Measurements from ENCODE around the gene AGPAT2. TPM values are rescaled to one million over a fixed set of nuclear protein-coding genes. Genes with fewer than 3 reads are reported as not detected.

Gene AGPAT2
- total and polyA plus RNA-seq, 2 donors from 2014 or later = 73.4 to 83.6 TPM

DNA sequence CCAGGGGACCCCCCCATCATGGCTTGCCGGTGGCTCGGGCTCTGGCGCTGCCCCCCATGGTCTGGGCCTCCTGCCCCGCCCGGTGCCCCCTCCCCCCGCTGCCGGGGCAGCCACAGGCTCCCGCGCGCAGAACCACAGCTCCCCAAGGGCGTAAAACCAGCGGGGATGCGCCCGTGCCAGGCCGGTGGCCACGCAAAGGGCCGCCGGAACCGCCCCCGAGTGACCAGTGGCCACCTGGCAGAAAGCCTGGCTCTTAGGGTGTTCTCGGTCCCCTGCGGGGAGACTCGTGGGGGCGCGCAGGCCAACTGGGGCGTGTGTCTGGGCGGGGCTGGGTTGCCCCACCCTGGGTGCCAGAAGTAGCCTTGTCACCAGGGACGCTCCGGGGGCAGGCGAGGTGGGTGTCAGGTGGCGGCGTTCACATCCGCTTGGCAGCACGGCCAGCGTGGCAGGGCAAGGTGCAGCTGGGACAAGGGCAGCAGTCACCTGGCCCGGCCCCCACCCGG lies 515 bp upstream of the AGPAT2 start:
- Histone ChIP-seq H3K4me3 (ENCODE audit: low read length in 3 of 3) (no peak overlapping the region), H3K27me3 (ENCODE audit: control insufficient read depth, insufficient read depth, low read length) (no peaks in the 10 kb centered on the region), H3K4me1 (ENCODE audit: control insufficient read depth in 2 of 3, insufficient read depth in 2 of 3, low read depth in 1 of 3, low read length in 3 of 3) (peaks cover 0 to 35% (median 0%) of the 10 kb centered on the region in 3 donors), H3K36me3 (ENCODE audit: control insufficient read depth in 2 of 3, insufficient read depth in 3 of 3, low read length in 3 of 3) (no peaks in the 10 kb centered on the region), H3K27ac (ENCODE audit: low read depth in 2 of 2, low read length in 2 of 2) (peak overlapping the region; percentile 57 to 77), H3K9ac (ENCODE audit: low read length in 3 of 3) (no peak overlapping the region), H3K9me3 (ENCODE audit: control insufficient read depth in 2 of 3, insufficient read depth in 1 of 3, low read length in 3 of 3) (no peaks in the 10 kb centered on the region)
- DNase-seq (peak in 2 of 5 donors; percentile 45 to 92), FAIRE-seq (no peak)
- intact Hi-C loops (cut with DNase I) = no loop called here
- TF ChIP-seq, protein P1, sequence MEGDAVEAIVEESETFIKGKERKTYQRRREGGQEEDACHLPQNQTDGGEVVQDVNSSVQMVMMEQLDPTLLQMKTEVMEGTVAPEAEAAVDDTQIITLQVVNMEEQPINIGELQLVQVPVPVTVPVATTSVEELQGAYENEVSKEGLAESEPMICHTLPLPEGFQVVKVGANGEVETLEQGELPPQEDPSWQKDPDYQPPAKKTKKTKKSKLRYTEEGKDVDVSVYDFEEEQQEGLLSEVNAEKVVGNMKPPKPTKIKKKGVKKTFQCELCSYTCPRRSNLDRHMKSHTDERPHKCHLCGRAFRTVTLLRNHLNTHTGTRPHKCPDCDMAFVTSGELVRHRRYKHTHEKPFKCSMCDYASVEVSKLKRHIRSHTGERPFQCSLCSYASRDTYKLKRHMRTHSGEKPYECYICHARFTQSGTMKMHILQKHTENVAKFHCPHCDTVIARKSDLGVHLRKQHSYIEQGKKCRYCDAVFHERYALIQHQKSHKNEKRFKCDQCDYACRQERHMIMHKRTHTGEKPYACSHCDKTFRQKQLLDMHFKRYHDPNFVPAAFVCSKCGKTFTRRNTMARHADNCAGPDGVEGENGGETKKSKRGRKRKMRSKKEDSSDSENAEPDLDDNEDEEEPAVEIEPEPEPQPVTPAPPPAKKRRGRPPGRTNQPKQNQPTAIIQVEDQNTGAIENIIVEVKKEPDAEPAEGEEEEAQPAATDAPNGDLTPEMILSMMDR (IDR thresholded peaks at IDR 0.05; ENCODE audit: borderline replicate concordance, extremely low read depth, insufficient read depth) = no peak

DNA sequence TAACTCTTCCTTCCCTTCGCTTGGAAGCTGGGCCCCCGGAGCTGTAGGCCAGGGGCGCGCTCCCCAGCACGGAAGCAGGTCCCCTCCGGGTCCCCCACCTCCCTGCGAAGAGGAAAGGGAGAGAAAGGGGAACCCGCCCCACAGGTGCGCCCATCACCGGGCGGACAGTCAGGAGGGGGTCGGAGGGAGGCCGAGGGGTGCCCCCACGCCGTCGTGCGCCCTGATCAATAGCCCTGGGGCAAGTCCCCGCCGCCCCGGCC lies 793 bp downstream of the AGPAT2 start:
- TF ChIP-seq, protein P1 (IDR thresholded peaks at IDR 0.05; ENCODE audit: borderline replicate concordance, extremely low read depth, insufficient read depth) = no peak
- Histone ChIP-seq H3K27me3 (ENCODE audit: control insufficient read depth, insufficient read depth, low read length) (no peaks in the 10 kb centered on the region), H3K27ac (ENCODE audit: low read depth in 2 of 2, low read length in 2 of 2) (peak overlapping the region in 1 of 2 donors; percentile 74), H3K4me3 (ENCODE audit: low read length in 3 of 3) (peak overlapping the region in 2 of 3 donors; percentile 55 to 69), H3K4me1 (ENCODE audit: control insufficient read depth in 2 of 3, insufficient read depth in 2 of 3, low read depth in 1 of 3, low read length in 3 of 3) (peaks cover 0 to 34% (median 0%) of the 10 kb centered on the region in 3 donors), H3K9me3 (ENCODE audit: control insufficient read depth in 2 of 3, insufficient read depth in 1 of 3, low read length in 3 of 3) (no peaks in the 10 kb centered on the region), H3K9ac (ENCODE audit: low read length in 3 of 3) (peak overlapping the region in 2 of 3 donors; percentile 37 to 67), H3K36me3 (ENCODE audit: control insufficient read depth in 2 of 3, insufficient read depth in 3 of 3, low read length in 3 of 3) (no peaks in the 10 kb centered on the region)
- FAIRE-seq (no peak), DNase-seq (no peak)
- intact Hi-C loops (cut with DNase I) = no loop called here

DNA sequence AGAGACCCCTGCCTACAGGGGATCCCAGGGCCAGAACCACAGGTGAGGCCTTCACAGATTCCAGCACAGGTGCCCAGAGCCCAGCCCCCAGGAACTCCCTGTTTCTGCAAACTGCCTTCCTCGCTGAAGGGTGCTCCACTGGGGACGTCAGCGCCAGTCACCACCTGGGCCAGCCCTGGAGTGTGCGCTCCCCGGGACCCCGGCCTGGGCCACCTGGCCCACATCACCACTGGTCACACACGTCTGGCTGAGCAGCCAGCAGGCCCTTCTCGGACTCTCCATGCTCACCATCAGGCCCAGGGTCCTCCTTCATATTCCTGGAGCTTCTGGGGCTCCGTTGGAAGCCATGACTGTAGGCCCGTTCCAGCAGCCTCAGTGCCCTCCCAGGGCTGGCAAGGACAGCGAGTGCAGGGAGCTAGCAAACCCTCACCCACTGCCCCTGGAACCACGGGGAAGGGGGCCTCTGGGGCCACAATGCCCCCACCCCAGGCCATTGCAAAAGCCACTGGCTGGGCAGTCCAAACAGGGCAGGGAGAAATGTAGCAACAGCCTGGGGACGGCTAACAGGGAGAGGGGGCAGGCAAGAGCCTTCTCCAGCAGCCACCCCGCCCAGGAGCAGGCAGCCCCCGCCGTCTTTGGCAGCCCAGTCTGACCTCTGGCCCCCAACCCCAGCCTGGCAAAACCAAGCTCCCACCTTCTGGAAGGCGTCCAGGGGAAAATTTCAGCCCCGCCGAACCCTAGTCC lies 1.3 kb downstream of the AGPAT2 start:
- DNase-seq (peak in 1 of 5 donors; percentile 68), FAIRE-seq (no peak)
- H3K4me1 ChIP-seq (ENCODE audit: control insufficient read depth in 2 of 3, insufficient read depth in 2 of 3, low read depth in 1 of 3, low read length in 3 of 3) = peaks cover 0 to 29% (median 0%) of the 10 kb centered on the region in 3 donors
- TF ChIP-seq, protein P1 (IDR thresholded peaks at IDR 0.05; ENCODE audit: borderline replicate concordance, extremely low read depth, insufficient read depth) = no peak
- no peak overlapping the region for H3K27ac ChIP-seq (ENCODE audit: low read depth in 2 of 2, low read length in 2 of 2)
- intact Hi-C loops (cut with DNase I) = no loop called here
- H3K36me3 ChIP-seq (ENCODE audit: control insufficient read depth in 2 of 3, insufficient read depth in 3 of 3, low read length in 3 of 3) = no peaks in the 10 kb centered on the region
- H3K9ac ChIP-seq (ENCODE audit: low read length in 3 of 3) = peak overlapping the region in 2 of 3 donors; percentile 37 to 67
- no peaks in the 10 kb centered on the region for H3K9me3 ChIP-seq (ENCODE audit: control insufficient read depth in 2 of 3, insufficient read depth in 1 of 3, low read length in 3 of 3)
- no peaks in the 10 kb centered on the region for H3K27me3 ChIP-seq (ENCODE audit: control insufficient read depth, insufficient read depth, low read length)
- H3K4me3 ChIP-seq (ENCODE audit: low read length in 3 of 3) = peak overlapping the region in 2 of 3 donors; percentile 55 to 69

Measured in kidney (tissue), 14 donors.